GM21528 (cell line): ENCODE data around the gene RIPK4.
"Not testable (repeated sequence)": the region's sequence is repeated elsewhere in the genome, so short reads cannot be mapped to it uniquely, and the experiment has no call there.

Experiments
- ATAC-seq: cut with Tn5 transposase; IDR thresholded peaks from one replicate; pipeline ENCODE4 v1.9.1; 2021; ENCODE audit warnings: mild to moderate bottlenecking, moderate library complexity; ENCODE audit not compliant: unreplicated experiment, low FRiP score

The RIPK4 gene

GRCh38 chr21:41741253-41742072, 25.4 kb downstream of the RIPK4 start:
- no peak for ATAC-seq

GRCh38 chr21:41740604-41741252, 26.1 kb downstream of the RIPK4 start:
- no peak for ATAC-seq

DNA sequence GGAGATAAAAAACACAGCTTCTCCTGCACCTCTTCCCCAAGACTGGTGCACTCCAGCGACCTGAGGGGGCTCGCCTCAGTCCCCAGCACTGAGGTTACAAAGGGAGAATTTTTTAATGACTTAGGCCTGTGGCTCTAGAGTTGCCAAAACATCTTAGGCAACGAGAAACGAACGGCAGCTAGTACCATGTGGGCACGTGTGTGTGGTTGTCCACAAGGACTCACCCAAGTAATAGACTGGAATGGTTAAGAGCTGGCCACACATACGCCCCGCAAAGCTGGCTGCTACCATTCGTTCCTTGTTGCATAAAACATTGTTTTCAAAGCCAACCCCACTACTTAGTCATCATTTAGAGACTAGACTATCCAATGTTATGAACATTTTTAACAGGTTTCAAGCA, 26.9 kb downstream of the RIPK4 start:
- ATAC-seq: no peak

DNA sequence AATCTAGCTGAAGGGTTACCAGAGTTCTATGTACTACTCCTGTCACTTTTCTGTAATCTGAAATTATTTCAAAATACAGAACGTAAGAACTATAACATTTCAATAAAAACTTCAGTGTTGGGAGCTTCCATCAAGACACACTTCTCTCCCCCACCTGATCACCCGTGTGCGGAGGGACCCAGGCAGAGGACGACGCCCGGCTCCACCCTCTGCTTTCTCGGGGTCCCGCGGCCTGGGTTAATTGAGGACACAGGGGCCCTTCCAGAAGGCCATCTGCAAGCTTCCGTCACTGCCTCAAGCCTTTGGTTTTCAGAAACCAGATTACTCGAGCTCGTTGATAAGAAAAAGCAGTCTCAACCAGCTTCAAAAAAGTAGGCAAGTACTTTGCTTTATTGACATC, 27.8 kb downstream of the RIPK4 start:
- ATAC-seq: no peak

DNA sequence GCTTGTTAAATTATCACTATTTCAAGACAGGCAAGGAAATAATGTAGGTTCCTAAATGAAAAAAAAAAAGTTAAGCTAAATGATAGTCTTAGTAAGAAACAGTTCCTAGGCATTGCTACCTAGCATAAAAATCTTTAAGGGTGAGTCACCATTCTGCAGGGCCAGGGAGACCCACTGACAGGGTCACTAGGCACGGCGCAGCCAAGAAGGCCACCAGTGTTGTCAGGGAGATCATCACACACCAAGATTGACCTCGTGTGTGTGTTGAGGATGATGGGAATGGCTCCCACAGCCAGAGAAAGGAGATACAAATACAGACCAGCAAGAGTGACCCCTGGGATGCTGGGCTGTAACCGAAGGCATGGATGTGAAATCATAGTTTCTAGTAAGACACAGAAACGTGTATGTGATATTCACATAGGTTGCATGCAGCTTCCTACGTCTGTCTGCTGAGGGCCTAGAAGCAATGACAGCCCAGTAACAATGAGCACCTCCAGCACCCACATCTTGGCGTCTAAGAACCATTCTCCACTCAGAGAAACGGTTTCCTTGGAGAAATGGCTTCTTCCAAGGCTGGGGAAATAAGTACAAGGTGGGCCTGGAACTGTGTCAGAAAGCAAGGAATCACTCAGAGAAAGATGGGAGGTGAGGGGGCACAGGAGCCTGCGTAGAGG, 29.1 kb downstream of the RIPK4 start:
- ATAC-seq: no peak

GRCh38 chr21:41736423-41736822, 30.4 kb downstream of the RIPK4 start:
- no peak for ATAC-seq

DNA sequence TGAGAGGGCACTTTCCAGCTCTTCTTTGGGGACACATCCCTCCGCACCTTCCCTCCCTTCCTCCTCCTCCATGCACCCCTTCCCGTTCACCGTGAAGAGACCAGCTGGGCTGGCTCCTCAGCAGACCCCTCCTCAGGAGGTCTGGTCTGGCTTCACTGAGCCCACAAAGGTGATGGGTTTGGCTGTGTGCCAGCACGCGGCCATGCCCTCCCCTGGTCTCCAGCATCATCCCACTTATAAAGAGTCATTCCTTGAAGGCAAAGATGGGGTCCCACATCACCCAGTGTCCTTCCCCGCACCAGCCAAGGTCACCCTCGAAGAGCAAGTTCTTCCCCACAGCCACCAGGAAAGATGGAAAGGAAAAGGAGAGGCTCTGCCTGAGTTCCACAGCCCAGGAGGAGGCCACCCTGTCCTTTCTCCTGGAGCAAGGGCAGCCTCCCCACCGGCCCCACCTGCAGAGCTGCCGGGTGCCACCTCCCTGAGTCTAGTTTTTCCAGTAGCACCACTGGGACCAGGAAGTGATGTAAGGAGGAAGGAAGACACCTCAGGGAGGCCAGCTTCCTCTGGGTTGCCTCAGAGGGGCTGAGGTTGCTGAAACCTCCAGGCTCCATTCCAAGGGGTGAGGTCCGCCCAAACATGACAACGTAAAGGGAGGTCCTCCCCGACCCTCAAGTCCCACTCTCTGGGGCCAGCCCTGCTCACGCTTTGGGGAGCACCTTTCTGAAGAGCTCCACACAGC, 32.7 kb downstream of the RIPK4 start:
- ATAC-seq: no peak

DNA sequence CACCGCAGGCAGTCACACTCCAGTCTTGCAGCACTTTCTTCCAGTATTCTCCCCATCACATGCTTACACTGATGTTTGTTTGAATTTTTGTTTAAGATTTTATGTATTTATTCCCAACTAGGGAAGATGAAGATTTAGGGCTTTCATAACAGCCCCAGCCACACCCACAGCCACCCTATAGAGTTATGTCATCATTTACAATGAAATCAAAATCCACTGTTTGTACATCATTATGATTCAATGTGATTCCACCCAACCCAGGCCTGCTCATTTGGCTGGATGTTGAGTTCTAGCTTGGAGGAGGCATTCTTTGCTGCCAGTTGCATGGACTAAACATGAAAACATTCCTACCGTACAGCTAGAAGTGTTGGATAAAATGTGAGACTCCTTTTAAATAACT, 35.8 kb downstream of the RIPK4 start:
- ATAC-seq: no peak

DNA sequence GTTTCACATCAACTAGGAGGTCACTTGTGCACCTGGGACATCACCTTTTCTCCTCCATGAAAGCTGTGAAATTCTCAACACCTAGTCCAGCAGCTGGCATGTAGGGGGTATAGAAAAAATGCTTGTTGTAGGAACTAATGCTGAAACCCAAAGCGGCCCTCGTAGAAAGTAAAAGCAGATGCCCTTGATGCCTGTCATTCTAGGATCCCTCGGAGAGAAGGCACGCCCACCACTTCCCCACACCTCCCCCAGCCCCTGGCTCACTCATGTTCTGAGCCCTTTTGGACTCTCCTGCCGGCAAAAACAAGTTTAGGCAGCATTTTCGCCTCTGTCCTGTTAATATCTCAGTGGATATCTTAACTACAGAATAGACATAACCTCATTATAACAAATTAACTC, 36.5 kb downstream of the RIPK4 start:
- no peak for ATAC-seq

GRCh38 chr21:41729701-41730366, 37.0 kb downstream of the RIPK4 start:
- ATAC-seq: no peak

DNA sequence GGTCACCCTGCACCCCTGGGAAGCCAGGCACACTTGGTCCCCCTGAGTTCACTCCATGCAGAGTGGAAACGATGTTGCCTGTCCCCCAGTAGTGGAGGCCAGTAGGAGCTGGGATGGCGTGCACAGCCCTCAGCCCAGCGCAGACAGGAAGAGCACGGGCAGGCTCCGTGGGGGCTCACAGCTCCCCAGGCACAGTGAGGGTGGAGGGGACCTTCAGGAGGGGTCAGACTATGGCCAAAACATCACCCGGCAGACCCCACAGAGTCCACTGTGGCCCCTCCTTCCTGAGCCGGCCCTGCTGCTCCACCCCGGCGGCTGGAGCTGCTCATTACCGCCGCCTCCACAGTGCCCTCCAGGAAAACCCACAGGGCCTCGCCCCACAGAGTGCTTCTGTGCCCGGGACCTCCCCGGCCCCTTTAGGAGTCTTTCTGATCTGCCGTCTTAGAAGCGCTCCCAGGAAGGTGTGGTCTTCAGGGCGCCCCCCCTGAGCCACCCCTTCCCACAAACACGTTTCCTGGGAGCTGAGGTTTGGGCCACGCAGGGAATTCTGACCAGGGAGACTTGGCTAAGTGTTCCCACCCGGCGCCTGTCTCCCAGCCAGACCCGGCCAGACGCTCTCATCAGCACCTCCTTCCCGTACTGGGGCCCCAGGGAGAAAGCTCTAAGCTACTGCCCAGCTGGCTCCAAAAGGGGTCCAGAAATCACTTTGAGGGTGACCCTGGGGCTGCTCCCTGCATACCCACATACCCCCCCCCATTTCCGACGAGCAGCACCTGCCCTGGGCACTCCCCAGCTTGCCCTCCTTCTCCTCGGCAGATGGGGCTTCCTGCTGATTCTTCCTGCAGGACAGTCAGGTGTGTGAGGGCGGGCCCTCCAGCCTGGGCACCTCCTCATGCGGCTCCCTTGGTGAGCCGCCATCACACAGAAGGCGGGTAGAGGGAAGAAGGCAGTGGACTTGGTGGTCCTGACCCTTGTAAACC, 38.8 kb downstream of the RIPK4 start:
- ATAC-seq: no peak

GRCh38 chr21:41726970-41727783, 39.7 kb downstream of the RIPK4 start:
- ATAC-seq: no peak

DNA sequence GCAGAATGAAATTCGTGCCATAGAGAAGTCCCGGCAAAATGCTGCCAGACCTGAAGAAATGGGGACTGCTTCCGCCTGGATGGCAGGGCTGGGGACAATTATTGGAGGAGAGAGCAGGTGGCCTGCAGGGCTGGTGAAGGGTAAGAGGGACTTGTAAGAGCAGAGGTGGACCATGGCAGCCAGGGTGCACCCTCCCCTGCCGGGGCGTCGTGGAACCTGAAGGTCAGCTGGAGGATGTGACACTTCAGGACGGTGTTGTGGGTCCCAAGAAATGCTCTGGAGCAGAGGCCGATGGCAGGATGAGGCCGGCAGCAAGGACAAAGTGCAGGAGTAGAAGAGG, 40.3 kb downstream of the RIPK4 start:
- ATAC-seq: no peak

- ATAC-seq: no peak
These were observed 40.7 kb downstream of the RIPK4 start for GRCh38 chr21:41726058-41726558.

DNA sequence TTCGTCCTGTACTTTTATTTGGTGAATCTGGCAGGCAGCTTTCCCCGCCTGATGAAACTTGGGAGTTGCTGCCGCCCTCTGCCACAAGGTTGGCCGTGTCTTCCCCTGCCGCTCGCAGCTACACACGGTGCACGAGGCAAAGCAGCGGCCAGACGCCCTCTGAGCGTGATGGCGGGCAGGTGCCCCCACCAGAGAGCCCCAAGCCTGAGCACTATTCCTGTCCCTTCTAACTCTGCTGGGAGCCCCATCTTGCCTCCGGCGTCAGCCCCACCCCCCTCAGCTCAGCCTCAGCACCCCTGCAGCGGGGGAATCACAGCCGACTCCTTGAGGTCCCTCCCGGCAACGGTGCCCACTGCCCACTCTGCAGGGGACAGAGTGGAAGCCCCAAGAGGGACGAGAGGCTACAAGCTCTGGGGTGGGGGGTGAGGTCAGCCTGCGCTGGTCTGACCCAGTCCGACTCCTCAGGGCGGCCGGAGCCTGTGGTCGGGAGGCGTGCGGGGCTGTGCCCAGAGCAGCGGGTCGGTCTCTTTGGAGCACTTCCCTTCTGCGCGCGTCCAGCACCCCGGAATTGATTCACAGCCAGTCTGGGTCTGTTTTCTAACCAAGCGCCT, 41.3 kb downstream of the RIPK4 start:
- ATAC-seq: no peak

GRCh38 chr21:41723835-41724234, 43.0 kb downstream of the RIPK4 start:
- not testable (repeated sequence) for ATAC-seq

- no peak for ATAC-seq
These were observed 44.5 kb downstream of the RIPK4 start for GRCh38 chr21:41722052-41723018.
